Measurements from ENCODE around the gene COLEC11. TPM values are rescaled to one million over a fixed set of nuclear protein-coding genes. Genes with fewer than 3 reads are reported as not detected.
A peak's percentile ranks its signal among the peaks of the same experiment; 100 is the strongest.
"Not testable (repeated sequence)": the region's sequence is repeated elsewhere in the genome, so short reads cannot be mapped to it uniquely, and the experiment has no call there.

COLEC11 gene
- total and polyA plus RNA-seq, 9 donors = 0.14 to 1.3 (median 0.42) TPM; not detected in 1

DNA sequence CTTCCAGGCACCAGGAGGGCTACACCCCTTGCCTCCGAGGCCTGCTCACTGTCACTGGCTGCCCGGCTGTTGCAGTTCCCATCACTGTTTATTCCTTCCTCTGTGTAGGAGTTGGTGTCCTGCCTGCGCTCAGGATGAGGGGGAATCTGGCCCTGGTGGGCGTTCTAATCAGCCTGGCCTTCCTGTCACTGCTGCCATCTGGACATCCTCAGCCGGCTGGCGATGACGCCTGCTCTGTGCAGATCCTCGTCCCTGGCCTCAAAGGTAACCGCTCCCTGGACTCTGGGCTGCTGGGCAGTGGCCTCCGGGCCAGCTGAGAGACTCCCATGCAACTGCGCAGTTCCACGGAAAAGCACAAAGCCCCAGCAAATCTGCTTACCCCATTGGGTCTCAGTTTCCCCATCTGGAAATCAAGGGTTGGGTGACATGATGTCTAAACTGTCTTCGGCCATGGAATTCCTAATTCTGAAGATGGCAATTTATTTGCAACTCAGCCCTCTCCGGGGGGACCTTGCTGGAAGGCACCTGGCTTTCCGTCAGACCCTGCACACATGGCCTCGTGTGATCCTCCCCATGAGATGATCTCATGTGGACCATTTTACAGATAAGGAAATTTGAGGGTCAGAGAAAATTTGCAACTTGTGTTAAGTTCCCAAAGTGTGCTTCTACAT, 9.4 kb downstream of the COLEC11 start:
- H3K4me3 ChIP-seq (ENCODE audit: low read length) = no peak overlapping the region
- DNase-seq = no peak
- no peaks in the 10 kb centered on the region for H3K27me3 ChIP-seq (ENCODE audit: control insufficient read depth, insufficient read depth, low read length)
- 59% methylated on average over 13 of the region's 16 CpGs for WGBS (ENCODE audit: insufficient coverage)
- H3K27ac ChIP-seq (ENCODE audit: low read length) = no peak overlapping the region
- no peaks in the 10 kb centered on the region for H3K4me1 ChIP-seq (ENCODE audit: control insufficient read depth, insufficient read depth, low read length)
- no peaks in the 10 kb centered on the region for H3K36me3 ChIP-seq (ENCODE audit: control insufficient read depth, insufficient read depth, low read length)
- H3K9me3 ChIP-seq (replicated peaks; ENCODE audit: control insufficient read depth, low read depth, low read length) = no peaks in the 10 kb centered on the region

DNA sequence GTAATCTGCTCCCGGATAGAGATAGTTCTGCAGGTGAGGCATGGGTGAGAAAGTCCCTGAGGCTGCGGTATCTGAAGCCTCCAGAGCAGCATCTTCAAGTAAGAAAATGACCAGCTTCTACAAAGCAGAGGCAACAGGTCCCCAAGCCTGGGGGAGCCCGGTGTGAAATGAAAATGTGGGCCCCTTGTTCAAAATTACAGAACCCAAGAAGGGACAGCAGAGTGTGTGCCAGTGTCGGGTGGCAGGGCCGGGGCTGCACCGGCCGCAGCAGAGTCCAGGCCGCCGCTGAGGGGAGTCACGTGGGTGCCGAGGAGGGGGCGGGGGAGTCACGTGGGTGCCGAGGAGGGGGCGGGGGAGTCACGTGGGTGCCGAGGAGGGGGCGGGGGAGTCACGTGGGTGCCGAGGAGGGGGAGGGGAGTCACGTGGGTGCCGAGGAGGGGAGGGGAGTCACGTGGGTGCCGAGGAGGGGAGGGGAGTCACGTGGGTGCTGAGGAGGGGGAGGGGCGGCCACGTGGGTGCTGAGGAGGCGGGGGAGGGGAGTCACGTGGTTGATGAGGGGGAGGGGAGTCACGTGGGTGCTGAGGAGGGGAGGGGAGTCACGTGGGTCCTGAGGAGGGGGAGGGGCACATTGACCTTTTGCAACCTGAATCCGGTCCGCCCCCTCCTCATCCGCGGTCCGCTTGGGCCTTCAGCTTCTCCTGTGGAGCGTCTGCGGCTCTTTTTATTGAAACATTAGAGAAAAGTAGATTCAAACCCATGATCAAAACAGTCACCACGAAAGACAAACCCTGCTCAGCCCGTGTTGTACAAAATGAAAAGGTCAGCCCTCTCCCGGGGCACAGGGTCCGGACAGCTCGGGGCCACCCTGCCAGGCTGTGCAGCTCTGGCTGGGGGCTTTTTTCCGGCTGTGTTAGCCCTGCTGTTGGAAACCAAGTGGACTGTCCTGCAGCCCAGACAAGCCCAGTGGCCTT, 10.4 kb downstream of the COLEC11 start:
- no peak for DNase-seq
- H3K9me3 ChIP-seq (replicated peaks; ENCODE audit: control insufficient read depth, low read depth, low read length) = no peaks in the 10 kb centered on the region
- H3K36me3 ChIP-seq (ENCODE audit: control insufficient read depth, insufficient read depth, low read length) = no peaks in the 10 kb centered on the region
- 64% methylated on average over 20 of the region's 44 CpGs for WGBS (ENCODE audit: insufficient coverage)
- no peak overlapping the region for H3K4me3 ChIP-seq (ENCODE audit: low read length)
- no peaks in the 10 kb centered on the region for H3K4me1 ChIP-seq (ENCODE audit: control insufficient read depth, insufficient read depth, low read length)
- H3K27me3 ChIP-seq (ENCODE audit: control insufficient read depth, insufficient read depth, low read length) = no peaks in the 10 kb centered on the region
- peak overlapping the region; percentile 48 for H3K27ac ChIP-seq (ENCODE audit: low read length)

DNA sequence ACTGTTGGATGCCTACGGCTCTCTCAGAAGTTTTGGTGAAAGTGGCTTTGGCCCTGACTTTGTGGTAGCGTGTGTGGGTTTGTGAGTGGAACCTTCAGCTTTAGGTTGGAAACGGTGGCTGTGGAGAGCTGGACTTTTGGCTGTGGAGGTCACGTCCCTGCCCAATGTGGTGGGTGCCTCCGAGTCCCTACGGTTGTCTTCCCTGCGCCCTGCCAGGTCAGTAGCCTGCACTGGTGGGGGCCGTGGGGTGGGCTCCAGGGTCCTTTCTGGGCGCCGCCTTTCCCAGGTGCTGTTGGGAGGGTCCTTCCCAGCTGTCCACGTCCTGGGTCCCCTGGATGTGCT, 11.1 kb downstream of the COLEC11 start:
- no peak overlapping the region for H3K27ac ChIP-seq (ENCODE audit: low read length)
- H3K4me1 ChIP-seq (ENCODE audit: control insufficient read depth, insufficient read depth, low read length) = no peaks in the 10 kb centered on the region
- H3K36me3 ChIP-seq (ENCODE audit: control insufficient read depth, insufficient read depth, low read length) = no peaks in the 10 kb centered on the region
- no peak overlapping the region for H3K4me3 ChIP-seq (ENCODE audit: low read length)
- no peaks in the 10 kb centered on the region for H3K9me3 ChIP-seq (replicated peaks; ENCODE audit: control insufficient read depth, low read depth, low read length)
- no peak for DNase-seq
- no peaks in the 10 kb centered on the region for H3K27me3 ChIP-seq (ENCODE audit: control insufficient read depth, insufficient read depth, low read length)
- WGBS (ENCODE audit: insufficient coverage) = 93% methylated on average over 11 of the region's 11 CpGs

DNA sequence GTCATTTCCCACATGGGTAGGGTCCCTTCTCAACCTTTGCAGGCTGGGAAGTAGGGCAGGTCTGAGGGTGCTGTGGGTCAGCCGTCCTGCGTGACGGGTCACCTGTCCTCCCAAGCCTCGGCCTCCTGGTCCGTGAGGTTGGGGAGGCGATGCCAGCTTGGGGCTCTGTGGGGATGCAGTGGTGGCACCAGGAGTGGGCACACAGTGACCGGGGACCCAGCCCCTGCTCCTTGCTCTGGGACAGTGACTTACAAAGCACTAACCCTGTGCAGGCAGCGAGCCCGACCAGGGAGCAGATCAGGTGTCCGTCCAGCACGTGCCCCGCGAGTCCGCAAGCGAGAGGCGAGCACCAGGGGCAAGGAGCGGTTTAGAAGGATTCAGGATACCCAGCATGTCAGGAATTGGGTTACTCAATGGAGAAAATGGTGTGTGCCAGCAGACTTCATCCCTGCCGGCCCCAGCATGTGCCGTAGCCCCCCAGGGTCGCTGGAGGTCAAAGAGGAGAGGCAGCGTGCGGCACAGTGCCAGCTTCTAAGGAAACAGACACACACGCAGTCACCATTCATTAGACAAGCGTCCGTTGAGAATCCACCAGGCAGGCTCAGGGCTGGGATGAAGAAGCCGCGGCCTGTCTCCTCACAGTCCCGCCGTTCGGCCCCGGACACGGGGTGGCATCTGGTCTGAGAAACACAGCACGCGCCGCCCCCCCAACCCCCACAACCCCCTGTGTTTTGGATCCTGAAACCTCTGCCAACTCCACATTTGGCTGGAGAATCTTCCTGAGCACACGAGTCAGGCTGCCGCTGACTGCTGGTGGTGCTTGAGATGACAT, 11.7 kb downstream of the COLEC11 start:
- H3K9me3 ChIP-seq (replicated peaks; ENCODE audit: control insufficient read depth, low read depth, low read length) = no peaks in the 10 kb centered on the region
- no peak overlapping the region for H3K27ac ChIP-seq (ENCODE audit: low read length)
- no peak overlapping the region for H3K4me3 ChIP-seq (ENCODE audit: low read length)
- WGBS (ENCODE audit: insufficient coverage) = 72% methylated on average over 33 of the region's 37 CpGs
- H3K27me3 ChIP-seq (ENCODE audit: control insufficient read depth, insufficient read depth, low read length) = no peaks in the 10 kb centered on the region
- no peak for DNase-seq
- H3K36me3 ChIP-seq (ENCODE audit: control insufficient read depth, insufficient read depth, low read length) = no peaks in the 10 kb centered on the region
- no peaks in the 10 kb centered on the region for H3K4me1 ChIP-seq (ENCODE audit: control insufficient read depth, insufficient read depth, low read length)

DNA sequence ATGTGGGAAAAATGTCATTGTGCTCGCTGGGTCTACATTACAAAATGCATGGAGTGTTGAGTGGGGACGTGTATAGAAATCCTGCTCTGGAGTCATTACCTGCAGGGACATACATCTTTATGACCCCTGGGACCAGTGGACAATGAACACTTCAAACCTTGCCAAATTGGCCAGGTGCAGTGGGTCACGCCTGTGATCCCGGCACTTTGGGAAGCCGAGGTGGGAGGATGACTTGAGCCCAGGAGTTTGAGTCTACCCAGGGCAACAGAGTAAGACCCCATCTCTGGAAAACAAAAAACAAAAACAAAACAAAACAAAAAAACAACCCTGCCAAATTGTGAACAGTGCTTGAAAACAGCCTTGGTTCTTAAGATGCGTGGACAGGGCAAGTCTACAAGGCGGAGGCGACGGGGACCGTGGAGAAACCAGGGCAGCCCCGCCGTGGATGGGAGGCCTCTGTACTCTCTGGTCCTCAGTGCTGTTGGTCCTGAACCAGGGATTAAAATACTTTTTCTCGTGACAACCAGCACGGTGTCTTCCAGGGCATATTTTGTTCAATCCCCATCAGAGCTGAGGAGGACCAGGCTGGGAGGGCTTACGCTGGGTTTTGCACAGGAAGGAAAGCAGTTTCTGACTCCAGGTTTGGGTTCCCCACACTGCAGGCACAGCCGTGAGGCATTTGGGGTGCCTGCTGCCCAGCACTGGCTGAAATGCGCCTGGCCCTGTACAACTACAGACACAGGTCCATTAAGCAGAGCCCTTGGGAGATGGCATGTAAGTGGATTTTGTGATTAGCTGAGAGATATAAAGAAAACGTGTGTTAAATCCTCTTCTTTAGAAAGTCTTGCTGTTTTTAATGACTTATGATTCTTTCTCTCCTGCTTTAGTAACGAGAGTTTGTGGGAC, 13.7 kb downstream of the COLEC11 start:
- Histone ChIP-seq H3K4me1 (ENCODE audit: control insufficient read depth, insufficient read depth, low read length) (no peaks in the 10 kb centered on the region), H3K27me3 (ENCODE audit: control insufficient read depth, insufficient read depth, low read length) (no peaks in the 10 kb centered on the region), H3K9me3 (replicated peaks; ENCODE audit: control insufficient read depth, low read depth, low read length) (no peaks in the 10 kb centered on the region), H3K27ac (ENCODE audit: low read length) (no peak overlapping the region), H3K4me3 (ENCODE audit: low read length) (no peak overlapping the region), H3K36me3 (ENCODE audit: control insufficient read depth, insufficient read depth, low read length) (no peaks in the 10 kb centered on the region)
- 63% methylated on average over 13 of the region's 19 CpGs for WGBS (ENCODE audit: insufficient coverage)
- DNase-seq = no peak

DNA sequence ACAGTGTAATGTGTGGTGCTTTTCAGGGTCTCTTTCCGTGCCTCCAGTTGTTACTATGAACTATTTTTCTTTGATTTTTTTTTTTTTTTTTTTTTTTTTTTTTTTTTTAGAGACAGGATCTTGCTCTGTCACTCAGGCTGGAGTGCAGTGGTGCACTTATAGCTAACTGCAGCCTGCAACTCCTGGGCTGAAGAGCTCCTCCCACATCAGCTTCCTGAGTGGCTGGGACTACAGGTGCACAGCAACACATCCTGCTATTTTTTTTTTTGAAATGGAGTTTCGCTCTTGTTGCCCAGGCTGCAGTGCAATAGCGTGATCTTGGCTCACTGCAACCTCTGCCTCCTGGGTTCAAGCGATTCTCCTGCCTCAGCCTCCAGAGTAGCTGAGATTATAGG, 14.4 kb downstream of the COLEC11 start:
- not testable (repeated sequence) for H3K9me3 ChIP-seq (replicated peaks; ENCODE audit: control insufficient read depth, low read depth, low read length); H3K4me3 ChIP-seq (ENCODE audit: low read length); DNase-seq; H3K36me3 ChIP-seq (ENCODE audit: control insufficient read depth, insufficient read depth, low read length); H3K27ac ChIP-seq (ENCODE audit: low read length); H3K4me1 ChIP-seq (ENCODE audit: control insufficient read depth, insufficient read depth, low read length); H3K27me3 ChIP-seq (ENCODE audit: control insufficient read depth, insufficient read depth, low read length)
- no CpG with 5 or more reads among the region's 4 CpGs for WGBS (ENCODE audit: insufficient coverage)

DNA sequence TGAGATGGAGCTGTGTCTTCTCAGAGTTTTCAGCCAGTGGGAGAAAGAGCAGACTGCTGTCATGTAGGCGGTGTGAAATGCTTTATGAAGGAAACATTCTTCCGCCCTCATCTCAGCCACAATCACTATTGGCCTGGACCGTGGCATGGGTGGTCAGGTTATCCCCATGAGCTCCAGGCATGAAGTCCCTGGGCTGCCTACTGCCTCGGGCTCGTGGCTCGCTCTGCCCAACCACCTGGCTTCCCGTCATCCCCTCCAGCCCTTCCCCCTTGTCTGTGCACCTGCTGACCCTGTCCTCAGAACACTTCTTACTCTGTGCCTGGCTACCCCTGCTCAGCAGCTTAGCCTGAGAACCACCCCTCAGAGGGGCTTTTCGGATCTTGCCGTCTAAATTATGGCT, 15.5 kb downstream of the COLEC11 start:
- no peaks in the 10 kb centered on the region for H3K4me1 ChIP-seq (ENCODE audit: control insufficient read depth, insufficient read depth, low read length)

DNA sequence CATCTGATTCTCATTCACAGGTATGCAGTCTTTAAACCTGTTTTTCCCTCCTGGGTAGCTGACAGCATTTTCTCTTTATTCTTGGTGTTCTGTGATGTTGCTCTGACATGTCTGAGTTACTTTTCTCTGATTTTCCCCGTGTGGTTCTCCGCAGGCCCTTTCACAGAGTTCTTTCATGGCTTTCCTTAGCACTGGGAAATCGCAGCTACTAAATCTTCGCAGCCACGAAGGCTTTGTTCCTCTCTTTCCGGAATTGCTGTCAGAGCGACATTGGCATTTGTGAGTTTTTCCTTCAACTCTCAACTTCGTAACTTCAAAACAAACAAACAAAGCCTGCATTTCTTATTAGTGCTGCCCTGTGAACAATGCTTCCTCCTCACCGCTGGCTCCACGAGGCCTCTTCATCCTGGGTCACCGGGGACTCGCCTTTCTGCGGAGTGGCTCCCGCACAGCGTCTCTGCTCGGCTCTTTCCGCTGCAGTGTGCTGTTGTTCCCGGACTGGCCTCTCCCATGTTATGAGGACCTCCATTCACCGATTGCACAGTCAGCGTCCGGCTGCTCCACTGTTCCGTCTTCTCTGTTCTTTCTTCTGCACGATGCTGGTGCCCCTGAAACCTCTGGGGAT, 16.1 kb downstream of the COLEC11 start:
- H3K9me3 ChIP-seq (replicated peaks; ENCODE audit: control insufficient read depth, low read depth, low read length) = no peaks in the 10 kb centered on the region
- no peaks in the 10 kb centered on the region for H3K4me1 ChIP-seq (ENCODE audit: control insufficient read depth, insufficient read depth, low read length)
- no peak overlapping the region for H3K4me3 ChIP-seq (ENCODE audit: low read length)
- 25% methylated on average over 17 of the region's 23 CpGs for WGBS (ENCODE audit: insufficient coverage)
- no peaks in the 10 kb centered on the region for H3K36me3 ChIP-seq (ENCODE audit: control insufficient read depth, insufficient read depth, low read length)
- H3K27ac ChIP-seq (ENCODE audit: low read length) = no peak overlapping the region
- no peaks in the 10 kb centered on the region for H3K27me3 ChIP-seq (ENCODE audit: control insufficient read depth, insufficient read depth, low read length)
- DNase-seq = peak; percentile 16

More for the DNA sequence above, 15.5 kb downstream of the COLEC11 start:
- Histone ChIP-seq H3K9me3 (replicated peaks; ENCODE audit: control insufficient read depth, low read depth, low read length) (no peaks in the 10 kb centered on the region), H3K27me3 (ENCODE audit: control insufficient read depth, insufficient read depth, low read length) (no peaks in the 10 kb centered on the region), H3K36me3 (ENCODE audit: control insufficient read depth, insufficient read depth, low read length) (no peaks in the 10 kb centered on the region), H3K27ac (ENCODE audit: low read length) (no peak overlapping the region), H3K4me3 (ENCODE audit: low read length) (no peak overlapping the region)
- 54% methylated on average over 4 of the region's 9 CpGs for WGBS (ENCODE audit: insufficient coverage)
- DNase-seq = no peak

DNA sequence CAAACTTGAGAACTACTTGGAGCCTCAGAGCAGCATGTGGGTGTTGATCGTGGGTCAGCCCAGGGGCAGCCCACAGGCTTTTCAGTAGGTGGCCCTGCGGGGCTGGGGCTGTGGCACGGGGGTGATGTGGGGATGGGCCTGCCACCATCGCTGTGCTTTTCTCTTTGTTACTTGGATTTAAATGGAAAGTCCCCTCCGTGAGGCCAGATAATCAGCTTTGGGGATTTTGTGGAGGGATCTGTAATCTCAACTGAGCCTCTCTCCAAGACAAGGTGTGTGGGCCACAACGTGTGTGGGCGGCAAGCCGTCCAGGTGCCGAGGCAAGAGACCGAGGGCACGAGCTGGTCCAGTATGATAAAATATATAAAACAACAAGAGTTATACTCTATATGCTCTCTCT, 16.7 kb downstream of the COLEC11 start:
- Histone ChIP-seq H3K27me3 (ENCODE audit: control insufficient read depth, insufficient read depth, low read length) (no peaks in the 10 kb centered on the region), H3K9me3 (replicated peaks; ENCODE audit: control insufficient read depth, low read depth, low read length) (no peaks in the 10 kb centered on the region), H3K36me3 (ENCODE audit: control insufficient read depth, insufficient read depth, low read length) (no peaks in the 10 kb centered on the region), H3K4me1 (ENCODE audit: control insufficient read depth, insufficient read depth, low read length) (no peaks in the 10 kb centered on the region), H3K27ac (ENCODE audit: low read length) (no peak overlapping the region), H3K4me3 (ENCODE audit: low read length) (no peak overlapping the region)
- no peak for DNase-seq
- 51% methylated on average over 3 of the region's 11 CpGs for WGBS (ENCODE audit: insufficient coverage)
